Parathyroid adenoma (tissue), 2 donors: ENCODE measurements around the gene RASD2.

Experiments
- H2AFZ ChIP-seq: fragments of 300-600 bp; sonication (generic); one replicate; pipeline ENCODE4 v1.7.0; 2017; ENCODE audit warnings: antibody characterized with exemption, mild to moderate bottlenecking
- H3K27ac ChIP-seq: fragments of 300-600 bp; sonication (generic); one replicate; pipeline ENCODE4 v1.7.0; 2017
- H3K27me3 ChIP-seq: fragments of 300-600 bp; sonication (generic); one replicate; pipeline ENCODE4 v1.7.0; 2017; ENCODE audit warnings: low read length; ENCODE audit not compliant: control insufficient read depth, insufficient read depth
- H3K36me3 ChIP-seq: fragments of 300-600 bp; sonication (generic); one replicate; pipeline ENCODE4 v1.7.0; 2017; ENCODE audit warnings: low read length; ENCODE audit not compliant: control insufficient read depth, insufficient read depth
- H3K4me1 ChIP-seq: fragments of 300-600 bp; sonication (generic); one replicate; pipeline ENCODE4 v1.7.0; 2017; ENCODE audit warnings: control low read depth
- H3K4me2 ChIP-seq: fragments of 300-600 bp; sonication (generic); one replicate; pipeline ENCODE4 v1.7.0; 2017; ENCODE audit warnings: low read length
- H3K4me3 ChIP-seq: fragments of 300-600 bp; sonication (generic); one replicate; pipeline ENCODE4 v1.7.0; 2017; ENCODE audit warnings: low read depth, low read length
- H3K79me2 ChIP-seq: fragments of 300-600 bp; sonication (generic); one replicate; pipeline ENCODE4 v1.7.0; 2017; ENCODE audit warnings: control low read depth
- H3K9ac ChIP-seq: fragments of 300-600 bp; sonication (generic); one replicate; pipeline ENCODE4 v1.7.0; 2017; ENCODE audit warnings: mild to moderate bottlenecking
- H3K9me3 ChIP-seq: fragments of 300-600 bp; sonication (generic); one replicate; pipeline ENCODE4 v1.7.0; 2017; ENCODE audit warnings: low read length; ENCODE audit not compliant: control insufficient read depth
- CTCF ChIP-seq: fragments of 300-600 bp; sonication (generic); IDR thresholded peaks from one replicate; pipeline ENCODE4 v1.7.0; 2017; ENCODE audit warnings: antibody characterized with exemption, mild to moderate bottlenecking
- donor health status: primary hyperparathyroidism.

The RASD2 gene

DNA sequence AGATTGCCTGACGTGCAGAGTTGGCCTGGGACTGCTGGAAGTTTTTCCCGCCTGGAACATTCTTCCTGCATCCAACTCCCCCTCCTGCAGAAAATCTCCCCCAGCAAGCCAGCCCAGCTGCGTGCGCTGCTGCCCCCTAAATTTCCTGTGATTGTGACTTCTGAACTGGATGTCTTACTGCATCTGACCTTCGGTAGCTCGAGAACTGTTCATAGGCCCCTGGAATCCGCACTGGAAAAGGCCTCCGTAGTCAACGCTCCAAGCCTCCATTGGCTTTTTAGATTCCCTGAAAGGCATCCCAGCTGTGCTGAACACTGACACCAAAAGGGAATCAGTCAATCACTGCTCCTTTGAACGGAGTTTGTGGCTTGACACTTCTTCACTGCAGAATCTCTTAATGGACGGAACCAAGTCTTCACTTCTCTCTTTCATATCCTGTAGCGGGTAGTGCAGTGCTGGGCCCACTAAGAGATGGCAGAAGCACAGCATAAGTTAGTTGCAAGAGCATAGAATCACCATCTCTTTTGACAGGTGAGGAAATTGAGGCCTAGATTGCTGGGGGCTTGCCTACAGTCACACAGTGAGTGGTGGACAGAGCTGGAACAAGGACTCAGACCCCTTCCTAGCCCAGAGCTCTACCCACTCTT, 14.2 kb upstream of the RASD2 start:
- TF ChIP-seq CTCF = no peak
- Histone ChIP-seq H3K36me3 (no peaks in the 10 kb centered on the region), H3K4me1 (no peaks in the 10 kb centered on the region), H3K9me3 (no peaks in the 10 kb centered on the region), H3K27me3 (no peaks in the 10 kb centered on the region), H3K79me2 (no peaks in the 10 kb centered on the region), H2AFZ (no peak overlapping the region), H3K4me3 (no peak overlapping the region), H3K27ac (no peak overlapping the region), H3K9ac (no peak overlapping the region), H3K4me2 (no peak overlapping the region)

GRCh38 chr22:35528927-35529326, 11.7 kb upstream of the RASD2 start:
- H2AFZ ChIP-seq = no peak overlapping the region
- no peak overlapping the region for H3K27ac ChIP-seq
- H3K4me1 ChIP-seq = no peaks in the 10 kb centered on the region
- H3K9me3 ChIP-seq = no peaks in the 10 kb centered on the region
- H3K9ac ChIP-seq = no peak overlapping the region
- no peak for TF ChIP-seq CTCF
- H3K4me3 ChIP-seq = no peak overlapping the region
- no peaks in the 10 kb centered on the region for H3K27me3 ChIP-seq
- H3K4me2 ChIP-seq = no peak overlapping the region
- no peaks in the 10 kb centered on the region for H3K36me3 ChIP-seq
- no peaks in the 10 kb centered on the region for H3K79me2 ChIP-seq

GRCh38 chr22:35530700-35531099, 9.9 kb upstream of the RASD2 start:
- H3K4me1 ChIP-seq = no peaks in the 10 kb centered on the region
- H3K79me2 ChIP-seq = no peaks in the 10 kb centered on the region
- no peak overlapping the region for H3K27ac ChIP-seq
- H3K9me3 ChIP-seq = no peaks in the 10 kb centered on the region
- no peak for TF ChIP-seq CTCF
- no peak overlapping the region for H3K4me2 ChIP-seq
- no peak overlapping the region for H2AFZ ChIP-seq
- no peak overlapping the region for H3K9ac ChIP-seq
- no peak overlapping the region for H3K4me3 ChIP-seq
- no peaks in the 10 kb centered on the region for H3K27me3 ChIP-seq
- H3K36me3 ChIP-seq = no peaks in the 10 kb centered on the region

GRCh38 chr22:35531202-35531601, 9.4 kb upstream of the RASD2 start:
- no peaks in the 10 kb centered on the region for H3K36me3 ChIP-seq
- no peak overlapping the region for H2AFZ ChIP-seq
- no peak overlapping the region for H3K27ac ChIP-seq
- no peak overlapping the region for H3K4me3 ChIP-seq
- H3K27me3 ChIP-seq = no peaks in the 10 kb centered on the region
- no peak overlapping the region for H3K9ac ChIP-seq
- TF ChIP-seq CTCF = no peak
- H3K9me3 ChIP-seq = no peaks in the 10 kb centered on the region
- no peaks in the 10 kb centered on the region for H3K79me2 ChIP-seq
- no peaks in the 10 kb centered on the region for H3K4me1 ChIP-seq
- no peak overlapping the region for H3K4me2 ChIP-seq

DNA sequence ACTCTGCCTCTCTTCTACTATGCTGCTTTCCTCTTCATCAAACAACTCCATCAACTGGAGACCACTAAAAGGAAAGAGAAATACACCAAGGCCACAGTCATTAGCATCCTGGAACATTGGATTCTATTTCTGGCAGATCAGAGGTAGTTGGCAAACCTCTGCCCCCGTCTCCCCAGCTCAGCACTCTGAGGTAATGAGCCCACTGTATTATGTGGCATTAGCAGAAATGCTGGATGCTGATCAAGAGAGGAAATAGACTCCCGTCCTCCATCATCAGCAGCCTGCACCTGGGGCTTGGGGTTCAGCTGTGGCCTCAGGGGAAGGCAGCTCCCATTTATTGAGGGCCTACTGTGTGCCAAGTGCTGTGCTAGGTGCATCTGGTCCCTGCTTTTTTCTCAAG, 9.0 kb upstream of the RASD2 start:
- Histone ChIP-seq H3K27me3 (no peaks in the 10 kb centered on the region), H3K4me3 (no peak overlapping the region), H3K27ac (no peak overlapping the region), H3K9ac (no peak overlapping the region), H3K4me2 (no peak overlapping the region), H2AFZ (no peak overlapping the region), H3K4me1 (no peaks in the 10 kb centered on the region), H3K79me2 (no peaks in the 10 kb centered on the region), H3K9me3 (no peaks in the 10 kb centered on the region), H3K36me3 (no peaks in the 10 kb centered on the region)
- no peak for TF ChIP-seq CTCF
